GM21515 (cell line): ENCODE data around the gene SH3BP5L.

ENCODE experiments used
- ATAC-seq: cut with Tn5 transposase; IDR thresholded peaks from one replicate; pipeline ENCODE4 v1.9.1; 2021; ENCODE audit not compliant: unreplicated experiment

Gene SH3BP5L

DNA sequence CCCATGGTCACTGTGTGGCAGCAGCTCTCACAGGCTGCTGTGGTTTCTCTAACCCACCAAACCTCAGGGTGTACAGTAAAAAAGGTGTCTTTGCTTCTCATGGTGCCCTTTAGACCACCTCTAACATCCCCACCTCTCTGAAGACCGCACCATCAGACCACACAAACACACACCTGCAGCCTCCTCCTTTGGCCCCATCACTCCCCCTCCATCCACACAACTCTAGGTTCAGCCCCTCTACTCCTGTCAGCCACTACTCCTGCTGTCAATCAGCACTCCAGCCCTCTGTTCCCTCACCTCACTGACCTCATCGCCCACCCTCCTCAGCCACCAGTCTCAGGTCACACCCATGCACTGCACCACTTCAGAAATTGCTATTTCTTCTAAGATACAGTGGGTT is 25.7 kb upstream of the SH3BP5L start:
- ATAC-seq = no peak

DNA sequence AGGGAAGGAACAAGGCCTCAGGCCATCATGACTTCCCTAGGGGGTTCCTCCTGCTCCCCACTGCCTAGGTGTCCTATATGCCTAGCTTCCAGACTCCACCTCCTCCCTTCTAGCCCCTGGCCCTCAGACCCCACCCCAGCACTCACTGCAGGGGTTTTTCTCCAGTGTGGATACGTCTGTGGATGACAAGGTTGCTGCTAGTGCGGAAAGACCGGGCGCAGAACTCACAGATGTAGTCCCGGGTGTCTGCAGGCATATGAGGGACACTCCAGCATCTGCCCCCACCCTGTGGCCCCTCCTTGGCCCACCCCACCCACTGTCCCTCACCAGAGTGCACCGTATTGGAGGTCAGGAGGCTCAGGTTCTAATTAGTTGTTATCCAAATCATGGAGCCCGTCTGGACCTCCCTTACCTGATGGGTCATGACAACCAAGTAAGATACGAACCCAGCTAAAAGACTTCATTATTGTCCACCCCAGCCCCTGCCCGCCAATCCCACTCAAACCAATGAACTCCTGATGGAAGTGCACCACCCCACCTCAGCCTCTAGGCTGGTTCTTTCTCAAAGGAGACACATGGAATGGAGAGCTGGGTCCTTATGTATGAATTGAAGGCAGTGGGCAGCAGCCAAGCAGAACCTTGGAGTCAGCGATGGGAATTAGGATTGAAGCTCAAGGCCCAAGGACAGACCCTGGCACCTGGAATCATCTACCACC is 25.0 kb upstream of the SH3BP5L start:
- ATAC-seq = no peak

DNA sequence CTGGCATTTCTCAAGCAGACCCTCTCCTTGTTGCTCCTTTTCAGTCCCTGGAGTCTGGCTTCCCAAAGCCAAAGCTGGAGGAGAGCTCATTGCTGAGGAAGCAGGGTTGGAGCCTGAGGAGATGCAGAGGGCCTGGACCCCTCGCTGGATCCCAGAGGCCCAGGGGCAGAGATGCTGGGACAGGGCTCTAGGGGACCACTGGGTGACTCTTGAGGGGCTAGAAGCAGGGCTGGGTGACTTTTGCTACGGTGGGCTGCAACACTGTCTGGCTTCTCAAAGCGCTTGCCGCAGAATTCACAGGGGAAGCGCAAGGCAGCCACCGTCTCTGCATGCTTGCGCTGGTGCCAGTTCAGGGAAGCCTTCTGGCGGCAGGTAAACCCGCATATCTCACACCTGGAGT is 24.4 kb upstream of the SH3BP5L start:
- ATAC-seq = no peak

DNA sequence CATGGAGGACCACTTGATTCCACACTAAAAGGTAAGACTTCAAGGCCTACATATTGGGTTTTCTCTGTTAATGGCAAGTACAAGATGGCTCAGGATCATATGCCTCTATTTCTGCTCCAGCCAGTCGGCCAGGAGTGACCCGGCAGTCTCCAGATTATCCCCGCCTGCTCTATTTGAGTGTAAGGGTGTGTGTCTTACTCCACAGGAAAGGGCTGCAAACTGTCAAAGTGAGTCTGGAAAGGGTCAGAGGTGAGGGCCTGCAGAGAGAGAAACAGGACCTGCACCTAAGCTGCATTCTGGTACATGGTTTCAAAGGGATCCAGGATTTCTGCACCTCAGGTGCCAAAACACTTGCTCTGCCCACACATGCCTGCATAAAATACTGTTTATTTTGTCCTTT is 23.9 kb upstream of the SH3BP5L start:
- ATAC-seq = no peak

DNA sequence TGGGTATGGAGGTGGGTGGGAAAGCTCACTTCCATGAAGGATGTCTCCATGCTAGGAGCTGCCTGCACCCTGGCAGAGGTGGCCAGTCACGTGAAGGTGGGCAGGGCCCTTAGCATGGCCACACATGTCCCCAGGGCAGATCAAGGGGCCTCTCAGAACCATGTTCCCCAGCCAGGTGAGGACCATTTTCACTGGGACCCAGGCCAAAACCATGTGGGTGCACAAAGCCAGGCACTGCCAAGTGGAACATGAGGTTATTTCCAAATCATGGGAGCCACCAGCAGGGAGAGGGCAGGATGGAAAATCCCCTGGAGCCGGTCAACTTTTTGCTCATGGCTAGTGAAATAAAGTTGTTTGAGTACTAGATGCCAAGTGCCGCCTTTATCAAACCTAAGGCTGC is 23.4 kb upstream of the SH3BP5L start:
- no peak for ATAC-seq

DNA sequence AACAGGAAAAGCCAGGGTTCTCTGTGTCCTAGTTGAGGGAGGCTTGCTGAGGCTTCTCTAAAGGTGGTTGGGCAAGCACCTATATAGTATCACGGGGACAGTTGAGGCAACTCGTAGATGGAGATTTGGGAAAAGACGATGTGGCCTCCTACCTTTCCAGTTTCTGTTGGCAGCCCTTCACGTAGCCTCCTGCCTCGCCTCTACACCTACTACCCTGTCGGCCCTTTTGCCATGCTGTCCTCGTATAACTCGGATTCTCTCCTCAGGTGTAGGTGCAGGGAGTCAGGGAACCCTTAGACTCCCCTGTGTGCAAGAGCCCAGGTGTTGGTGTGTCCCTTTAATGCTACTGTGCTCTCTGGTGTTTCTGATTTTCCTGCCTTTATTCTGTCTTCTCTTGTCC is 22.9 kb upstream of the SH3BP5L start:
- no peak for ATAC-seq

DNA sequence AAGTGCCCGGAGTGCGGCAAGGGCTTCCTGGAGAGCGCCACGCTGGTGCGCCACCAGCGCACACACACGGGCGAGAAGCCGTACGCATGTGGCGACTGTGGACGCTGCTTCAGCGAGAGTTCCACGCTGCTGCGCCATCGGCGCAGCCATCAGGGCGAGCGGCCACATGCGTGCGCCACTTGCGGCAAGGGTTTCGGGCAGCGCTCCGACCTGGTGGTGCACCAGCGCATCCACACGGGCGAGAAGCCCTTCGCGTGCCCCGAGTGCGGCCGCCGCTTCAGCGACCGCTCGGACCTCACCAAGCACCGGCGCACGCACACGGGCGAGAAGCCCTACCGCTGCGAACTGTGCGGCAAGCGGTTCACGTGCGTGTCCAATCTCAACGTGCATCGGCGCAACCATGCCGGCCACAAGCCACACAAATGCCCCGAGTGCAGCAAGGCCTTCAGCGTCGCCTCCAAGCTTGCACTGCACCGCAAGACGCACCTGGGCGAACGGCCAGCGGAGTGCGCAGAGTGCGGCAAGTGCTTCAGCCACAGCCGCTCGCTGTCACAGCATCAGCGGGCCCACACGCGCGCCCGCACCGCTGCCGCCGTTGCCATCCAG is 22.3 kb upstream of the SH3BP5L start:
- no peak for ATAC-seq

DNA sequence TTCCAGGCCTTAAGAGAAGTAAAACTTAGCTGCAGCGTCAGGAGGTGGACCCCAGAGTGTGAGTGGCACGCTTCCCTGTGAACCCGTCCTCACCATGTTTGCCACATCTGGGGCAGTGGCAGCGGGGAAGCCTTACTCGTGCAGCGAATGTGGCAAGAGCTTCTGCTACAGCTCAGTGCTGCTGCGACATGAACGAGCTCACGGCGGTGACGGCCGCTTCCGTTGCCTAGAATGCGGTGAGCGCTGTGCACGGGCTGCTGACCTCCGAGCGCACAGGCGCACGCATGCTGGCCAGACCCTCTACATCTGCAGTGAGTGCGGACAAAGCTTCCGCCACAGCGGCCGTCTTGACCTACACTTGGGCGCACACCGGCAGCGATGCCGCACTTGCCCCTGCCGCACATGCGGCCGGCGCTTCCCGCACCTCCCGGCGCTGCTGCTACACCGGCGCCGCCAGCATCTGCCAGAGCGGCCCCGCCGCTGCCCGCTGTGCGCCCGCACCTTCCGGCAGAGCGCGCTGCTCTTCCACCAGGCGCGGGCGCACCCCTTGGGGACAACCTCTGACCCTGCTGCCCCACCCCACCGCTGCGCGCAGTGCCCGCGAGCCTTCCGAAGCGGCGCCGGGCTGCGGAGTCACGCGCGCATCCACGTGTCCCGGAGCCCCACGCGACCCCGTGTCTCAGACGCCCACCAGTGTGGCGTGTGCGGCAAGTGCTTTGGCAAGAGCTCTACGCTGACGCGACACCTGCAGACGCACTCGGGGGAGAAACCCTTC is 21.7 kb upstream of the SH3BP5L start:
- ATAC-seq = no peak

DNA sequence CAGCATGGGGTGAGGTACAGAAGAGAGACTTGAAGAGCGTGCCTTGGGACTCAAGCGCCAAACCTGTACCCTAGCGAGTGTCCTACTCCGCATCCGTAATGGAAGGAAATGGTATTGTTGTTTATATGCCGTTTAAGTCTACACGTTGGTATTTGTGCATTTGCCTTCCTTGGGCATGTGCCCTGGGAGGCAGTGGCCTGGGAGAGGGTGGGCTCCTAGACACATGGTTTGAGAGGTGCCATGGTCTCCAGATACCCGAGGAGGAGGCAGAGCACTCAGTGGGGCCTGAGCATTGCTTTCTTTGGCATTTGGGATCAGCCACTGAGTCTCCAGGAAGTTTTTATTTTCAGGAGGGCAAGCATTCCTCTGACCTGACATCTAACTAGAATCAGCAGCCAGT is 18.8 kb upstream of the SH3BP5L start:
- ATAC-seq = no peak

DNA sequence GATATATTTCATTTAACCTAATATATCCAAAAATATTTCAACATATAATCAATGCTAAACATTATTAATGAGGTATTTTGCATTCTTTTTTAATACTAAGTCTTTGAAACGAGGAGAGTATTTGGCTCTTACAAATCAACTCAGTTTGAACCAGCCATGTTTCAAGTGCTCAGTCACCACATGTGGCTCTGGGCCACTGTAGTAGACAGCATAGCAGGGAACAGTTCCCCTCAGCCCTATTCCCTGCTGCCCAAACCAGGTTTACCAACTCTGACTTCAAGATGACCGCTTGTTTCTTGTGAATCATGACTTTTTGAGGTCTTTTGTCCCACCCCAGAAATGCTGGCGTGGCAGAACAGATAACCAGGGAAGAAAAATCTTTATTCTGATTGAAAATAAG is 18.0 kb upstream of the SH3BP5L start:
- no peak for ATAC-seq

DNA sequence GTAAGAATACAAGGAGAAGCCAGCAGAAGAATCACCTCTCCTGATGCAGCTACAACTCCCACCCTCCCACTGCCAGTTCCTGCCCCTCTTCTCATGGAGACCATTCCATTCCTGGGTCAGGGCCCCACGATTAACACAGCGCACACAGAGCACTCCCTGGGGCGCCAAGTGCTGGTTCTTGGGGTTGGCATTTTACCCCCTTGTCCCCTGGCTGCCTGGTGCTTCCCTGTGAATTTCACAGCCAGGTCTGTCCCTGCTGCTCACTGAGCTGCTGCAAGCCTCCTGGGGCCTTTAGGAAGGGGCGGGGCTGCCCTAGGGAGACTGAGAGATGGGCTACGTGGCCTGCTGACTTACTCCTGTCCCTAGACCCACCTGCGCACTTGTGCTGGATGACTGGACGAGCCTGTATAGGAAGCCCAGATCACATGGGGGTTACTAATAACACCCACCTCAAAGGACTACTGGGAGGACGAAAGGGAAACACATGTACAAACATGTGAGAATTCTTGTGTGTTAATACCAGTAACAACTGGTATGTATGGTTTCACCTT is 17.1 kb upstream of the SH3BP5L start:
- peak; percentile 21 for ATAC-seq

DNA sequence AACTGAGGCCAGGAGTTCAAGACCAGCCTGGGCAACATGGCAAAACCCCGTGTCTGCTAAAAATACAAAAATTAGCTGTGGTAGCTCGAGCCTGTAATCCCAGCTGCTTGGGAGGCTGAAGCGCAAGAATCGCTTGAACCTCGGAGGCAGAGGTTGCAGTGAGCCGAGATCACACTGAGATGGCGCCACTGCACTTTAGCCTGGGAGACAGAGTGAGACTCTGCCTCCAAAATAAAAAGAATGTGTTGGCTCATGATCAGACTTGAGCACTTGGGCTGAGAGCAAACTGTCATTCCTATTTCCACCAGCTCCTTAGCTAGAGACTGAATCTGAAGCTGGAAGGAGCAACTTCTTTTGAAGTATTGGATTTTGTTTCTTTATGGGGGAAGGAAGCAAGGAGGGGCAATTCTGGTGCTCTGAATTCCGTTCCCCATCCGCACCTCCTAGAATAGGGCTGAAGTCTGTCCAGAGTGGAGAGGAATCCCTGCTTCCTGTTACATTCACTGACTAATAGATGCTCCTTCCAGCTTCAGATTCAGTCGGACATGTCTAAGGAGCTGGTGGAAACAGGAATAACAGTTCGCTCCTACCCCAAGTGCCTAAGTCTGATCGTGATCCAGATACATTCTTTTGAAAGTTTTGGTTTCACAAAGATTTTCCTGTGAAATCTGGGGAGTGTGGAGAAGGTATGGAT is 16.1 kb upstream of the SH3BP5L start:
- no peak for ATAC-seq

DNA sequence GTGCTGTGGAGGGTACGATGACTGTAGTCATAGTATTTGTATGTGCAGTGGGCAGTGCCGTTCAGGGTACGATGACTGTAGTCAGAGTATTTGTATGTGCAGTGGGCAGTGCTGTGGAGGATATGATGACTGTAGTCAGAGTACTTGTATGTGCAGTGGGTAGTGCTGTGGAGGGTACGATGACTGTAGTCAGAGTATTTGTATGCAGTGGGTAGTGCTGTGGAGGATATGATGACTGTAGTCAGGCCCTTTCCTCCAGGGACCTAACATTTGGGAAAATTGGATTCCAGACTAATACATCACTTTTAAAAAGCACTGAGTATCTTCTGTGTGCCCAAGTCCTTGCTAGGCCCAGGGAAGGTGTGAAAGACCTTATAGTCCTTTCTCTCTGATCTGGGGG is 15.2 kb upstream of the SH3BP5L start:
- ATAC-seq = no peak

DNA sequence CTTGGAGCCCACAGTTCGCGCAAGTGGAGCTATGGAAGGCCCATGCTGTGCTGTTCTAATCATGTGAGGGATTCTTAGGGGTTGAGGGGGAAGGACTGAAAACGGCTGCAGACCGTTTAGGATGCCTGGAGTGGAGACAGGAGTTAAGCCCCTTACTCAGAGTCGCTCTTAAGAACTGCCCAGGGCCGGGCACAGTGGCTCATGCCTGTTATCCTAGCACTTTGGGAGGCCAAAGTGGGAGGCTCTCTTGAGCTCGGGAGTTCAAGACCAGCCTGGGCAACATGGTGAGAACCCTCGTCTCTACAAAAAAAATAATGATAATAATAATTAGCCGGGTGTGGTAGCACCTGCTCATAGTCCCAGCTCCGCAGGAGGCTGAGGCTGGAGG is 13.4 kb upstream of the SH3BP5L start:
- ATAC-seq = no peak

DNA sequence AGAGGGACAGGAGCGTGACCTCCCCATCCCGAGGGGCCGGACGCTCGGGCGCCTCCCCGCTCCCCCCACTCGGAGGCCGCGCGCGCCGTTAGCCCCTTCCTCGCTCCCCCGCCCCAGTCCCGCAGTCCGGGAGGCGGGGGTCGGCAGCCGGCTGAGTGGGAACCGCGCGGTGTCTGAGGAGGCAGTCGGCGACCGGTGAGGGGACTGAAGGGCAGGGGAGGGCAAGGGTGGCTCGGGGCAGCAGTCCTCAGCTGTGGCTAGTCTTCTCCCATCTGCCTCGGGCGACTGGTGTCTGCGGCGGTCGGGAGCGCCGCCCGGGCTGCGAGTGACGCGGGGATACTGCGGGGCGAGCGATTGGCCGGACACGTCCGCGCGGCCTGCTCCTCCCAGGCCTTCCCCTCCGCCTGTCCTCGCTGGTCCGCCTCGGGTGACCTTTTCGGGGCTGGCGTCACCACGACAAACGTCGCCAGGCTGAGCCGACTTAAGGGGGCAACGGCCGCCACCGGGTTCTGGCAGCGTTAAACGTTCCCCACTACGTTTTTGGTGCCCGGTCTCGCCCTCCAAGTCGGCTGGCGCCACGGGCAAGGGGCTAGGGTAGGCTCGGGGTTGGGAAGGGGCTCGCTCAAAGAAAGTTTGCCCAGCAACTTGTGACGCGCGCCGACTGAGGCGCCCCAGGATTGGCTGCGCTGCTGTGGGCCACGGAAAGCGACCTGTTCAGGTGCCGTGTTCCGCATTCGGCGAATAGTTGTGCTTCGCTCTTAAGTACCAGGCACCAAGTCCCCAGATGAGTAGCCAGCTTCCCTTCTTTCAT is 12.8 kb upstream of the SH3BP5L start:
- ATAC-seq = peak; percentile 66

DNA sequence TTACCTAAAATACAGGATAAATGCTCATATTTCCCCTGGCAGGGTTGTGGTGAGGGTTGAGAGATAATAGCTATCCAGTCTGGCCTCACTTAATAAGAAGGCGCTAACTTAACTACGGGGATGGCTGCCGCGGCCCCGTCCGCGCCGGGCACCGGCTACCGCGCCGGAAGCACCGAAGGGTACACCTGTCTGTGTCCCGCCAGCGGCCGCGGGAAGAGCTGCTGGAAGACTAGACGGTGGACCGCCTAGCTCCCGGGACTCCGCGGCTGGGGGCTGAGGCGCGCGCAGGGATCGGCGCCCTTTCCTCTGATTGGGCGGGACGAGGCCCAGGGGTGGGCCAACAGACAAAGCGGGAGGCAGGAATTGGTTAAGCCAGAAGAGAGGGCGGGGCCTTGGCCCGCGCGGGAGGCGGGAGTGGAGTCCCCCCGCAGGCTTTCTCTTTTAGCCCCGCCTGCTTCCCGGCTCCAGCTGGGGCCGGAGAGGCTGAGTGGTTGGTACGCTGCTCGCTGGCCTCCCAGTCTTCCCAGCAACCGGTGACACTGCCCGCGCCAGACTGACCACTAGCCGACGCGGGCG is 12.2 kb upstream of the SH3BP5L start, which contains the start of gene ZNF672:
Gene ZNF672 (plus strand): TSS at position 444 of the 576 bp plus-strand sequence. CDS start 9,051 bp downstream, outside the sequence.
- ATAC-seq = peak; percentile 87

DNA sequence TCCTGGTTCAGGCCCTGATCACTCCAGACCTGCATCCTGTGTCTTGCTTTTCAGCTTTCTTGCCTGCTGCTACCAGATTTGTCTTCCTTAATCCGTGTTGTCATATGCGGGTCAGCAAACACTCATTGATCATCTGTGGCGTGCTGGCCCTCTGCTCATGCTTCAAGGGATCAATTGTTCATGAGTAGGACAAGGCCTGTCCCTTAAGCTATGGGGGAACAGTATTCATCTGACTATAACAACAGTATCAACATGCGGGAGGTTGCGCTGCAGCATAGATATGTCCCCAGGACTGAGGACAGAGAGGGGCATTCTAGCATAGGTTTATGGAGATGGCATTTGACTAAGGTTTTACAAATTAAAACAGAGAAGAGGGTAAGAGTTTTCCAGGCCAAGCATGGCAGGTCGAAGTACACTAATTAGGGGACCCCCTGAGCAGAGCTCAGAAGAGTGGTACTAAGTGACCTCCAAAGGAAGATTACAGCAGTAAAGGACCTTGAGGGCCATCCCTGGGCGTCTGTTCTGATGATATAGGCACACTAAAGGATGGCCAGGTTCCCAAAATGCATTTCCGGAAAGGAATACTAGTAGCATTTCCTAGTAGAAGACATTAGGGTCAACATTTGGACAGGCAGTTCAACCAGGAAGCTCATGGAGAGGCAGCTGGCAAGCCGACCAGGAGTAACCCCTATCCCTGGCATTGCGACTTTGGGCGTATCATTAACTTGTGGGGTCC is 11.5 kb upstream of the SH3BP5L start:
- no peak for ATAC-seq

DNA sequence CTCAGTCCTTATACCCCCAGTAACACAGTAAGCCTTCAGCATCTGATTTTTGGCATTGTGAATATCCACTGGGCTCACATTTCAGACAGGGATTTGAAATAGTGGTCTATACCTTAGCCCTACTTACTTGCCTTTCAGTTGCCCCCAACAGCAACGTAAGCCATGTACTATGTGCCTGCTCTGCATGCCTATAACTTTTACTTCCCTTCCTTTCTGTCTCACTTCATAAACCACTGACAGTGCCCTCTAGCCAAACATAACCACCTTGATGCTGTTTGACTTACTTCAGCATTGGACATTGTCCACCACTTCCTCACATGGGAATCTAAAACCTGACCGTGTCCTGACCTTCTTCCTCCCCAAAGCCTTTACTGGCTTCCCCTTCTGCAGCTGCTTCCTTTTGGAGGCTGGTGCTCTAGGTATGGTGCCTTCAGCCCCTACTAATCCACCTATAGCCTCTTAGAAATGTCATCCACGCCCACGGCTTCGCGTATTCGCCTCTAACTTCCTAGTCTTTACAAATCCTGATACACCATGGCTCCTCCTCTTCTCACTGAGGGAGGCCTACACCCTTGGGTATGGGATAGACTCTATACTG is 8.7 kb upstream of the SH3BP5L start:
- ATAC-seq = no peak

DNA sequence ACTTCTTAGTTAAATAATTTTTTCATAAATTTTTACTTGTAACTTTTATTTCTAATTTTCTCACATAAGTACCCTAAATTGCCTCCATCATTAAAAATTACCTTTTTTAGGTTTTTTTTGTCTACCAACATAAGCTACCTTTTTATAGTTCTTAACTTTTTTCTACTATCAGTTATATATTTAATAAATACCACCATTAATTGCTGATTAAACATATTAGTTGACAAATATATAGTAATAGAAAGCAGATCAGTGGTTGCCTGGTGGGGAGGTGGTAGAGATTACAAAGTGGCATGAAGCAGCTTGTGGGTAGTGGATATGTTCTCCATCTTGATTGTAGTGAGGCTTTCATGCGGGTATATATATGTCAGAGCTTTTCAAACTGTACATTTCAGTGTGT is 6.1 kb upstream of the SH3BP5L start:
- ATAC-seq = no peak
